IMR-90 (cell line): ENCODE results near the gene DYSF. TPM values are rescaled to one million over a fixed set of nuclear protein-coding genes. Genes with fewer than 3 reads are reported as not detected.

Source experiments
- ATAC-seq: fragments of 200-7000 bp; cut with Tn5 transposase; 2 replicates; pipeline ENCODE4 v1.9.1; 2020; ENCODE audit warnings: low read depth, mild to moderate bottlenecking, moderate library complexity
- BruUV-seq: library from RNA; stranded (reverse); fragments of 400-500 nt; replicated peaks from 2 replicates; lab custom pipeline; 2021; lab: Mats Ljungman, UMichigan
- CTCF ChIA-PET: fragments of 300-600 bp; formaldehyde crosslinking; extraction: SDS; loops from one replicate; lab custom pipeline; 2021; ENCODE audit warnings: antibody characterized with exemption; lab: Yijun Ruan, JAX
- POLR2A ChIA-PET: fragments of 300-600 bp; sonication (Branson Sonifier 250); formaldehyde crosslinking; loops from one replicate; lab custom pipeline; 2022; ENCODE audit warnings: antibody characterized with exemption; ENCODE audit not compliant: unreplicated experiment; lab: Charles Lee
- DNase-seq: peaks from one replicate; pipeline ENCODE4 v3.0.0; 2013
- H2AFZ ChIP-seq: replicated peaks from 2 replicates; pipeline ENCODE3; 2013; ENCODE audit warnings: low read length, mild to moderate bottlenecking; ENCODE audit not compliant: poor library complexity
- H2AK5ac ChIP-seq: 2 replicates; pipeline ENCODE4 v1.6.1; 2013; ENCODE audit warnings: low read depth, low read length, inconsistent platforms
- H2AK9ac ChIP-seq: replicated peaks from 2 replicates; pipeline ENCODE3; 2013; ENCODE audit warnings: mild to moderate bottlenecking, low read depth, low read length, moderate library complexity; ENCODE audit not compliant: poor library complexity
- H2BK120ac ChIP-seq: 2 replicates; pipeline ENCODE4 v1.6.1; 2013; ENCODE audit warnings: low read depth, low read length, inconsistent platforms
- H2BK15ac ChIP-seq: 3 replicates; pipeline ENCODE4 v1.6.1; 2013; ENCODE audit warnings: low read depth, low read length, inconsistent platforms
- H2BK20ac ChIP-seq: 2 replicates; pipeline ENCODE4 v1.6.1; 2013; ENCODE audit warnings: low read depth, mild to moderate bottlenecking, inconsistent platforms, low read length, moderate library complexity
- H2BK5ac ChIP-seq: 2 replicates; pipeline ENCODE4 v1.6.1; 2013; ENCODE audit warnings: mild to moderate bottlenecking, low read depth, low read length, inconsistent platforms; ENCODE audit not compliant: poor library complexity, severe bottlenecking
- H3K14ac ChIP-seq: replicated peaks from 2 replicates; pipeline ENCODE4 v1.6.1; 2013; ENCODE audit warnings: low read depth, low read length, inconsistent platforms
- H3K18ac ChIP-seq: 2 replicates; pipeline ENCODE4 v1.6.1; 2013; ENCODE audit warnings: low read depth, low read length, control low read depth
- H3K23ac ChIP-seq: 2 replicates; pipeline ENCODE4 v1.6.1; 2013; ENCODE audit warnings: low read depth, low read length, inconsistent platforms
- H3K27ac ChIP-seq: 2 replicates; pipeline ENCODE4 v1.5.1; 2013; ENCODE audit warnings: mild to moderate bottlenecking, control low read depth, low read length; ENCODE audit not compliant: insufficient read depth
- H3K27me3 ChIP-seq: 2 replicates; pipeline ENCODE4 v1.6.1; 2013; ENCODE audit warnings: low read length; ENCODE audit not compliant: control insufficient read depth, insufficient read depth
- H3K36me3 ChIP-seq: 2 replicates; pipeline ENCODE4 v1.6.1; 2013; ENCODE audit warnings: low read length, mixed read lengths; ENCODE audit not compliant: control insufficient read depth, insufficient read depth
- H3K4ac ChIP-seq: 2 replicates; pipeline ENCODE4 v1.6.1; 2013; ENCODE audit warnings: low read depth, low read length, inconsistent platforms
- H3K4me1 ChIP-seq: 2 replicates; pipeline ENCODE4 v1.6.1; 2013; ENCODE audit warnings: low read length, mixed read lengths; ENCODE audit not compliant: control insufficient read depth, insufficient read depth
- H3K4me2 ChIP-seq: 2 replicates; pipeline ENCODE4 v1.6.1; 2013; ENCODE audit warnings: low read depth, mild to moderate bottlenecking, control low read depth, low read length, moderate library complexity
- H3K4me3 ChIP-seq: 2 replicates; pipeline ENCODE4 v1.5.1; 2013; ENCODE audit warnings: low read depth, mild to moderate bottlenecking, control low read depth, low read length, moderate library complexity; ENCODE audit not compliant: insufficient read depth
- H3K56ac ChIP-seq: 2 replicates; pipeline ENCODE4 v1.6.1; 2013; ENCODE audit warnings: low read length, inconsistent platforms; ENCODE audit not compliant: insufficient read depth; ENCODE audit errors: extremely low read depth
- H3K79me1 ChIP-seq, 2 experiments: 2 replicates each; pipeline ENCODE4 v1.6.1; 2013; ENCODE audit warnings: low read length in 2 of 2, inconsistent platforms in 1 of 2, low read depth in 1 of 2
- H3K9ac ChIP-seq: 2 replicates; pipeline ENCODE4 v1.6.1; 2013; ENCODE audit warnings: low read depth, low read length, control low read depth
- H3K9me1 ChIP-seq: 2 replicates; pipeline ENCODE4 v1.6.1; 2013; ENCODE audit warnings: low read length, inconsistent platforms; ENCODE audit not compliant: insufficient read depth
- H3K9me3 ChIP-seq: 2 replicates; pipeline ENCODE4 v1.6.1; 2013; ENCODE audit warnings: low read length; ENCODE audit not compliant: control insufficient read depth, insufficient read depth
- H4K20me1 ChIP-seq: 2 replicates; pipeline ENCODE4 v1.6.1; 2013; ENCODE audit warnings: low read length, inconsistent platforms; ENCODE audit not compliant: insufficient read depth
- H4K5ac ChIP-seq: 2 replicates; pipeline ENCODE4 v1.6.1; 2013; ENCODE audit warnings: mild to moderate bottlenecking, low read depth, low read length, control low read depth
- H4K8ac ChIP-seq, 2 experiments: 2 replicates each; pipeline ENCODE4 v1.6.1; 2013; ENCODE audit warnings: low read depth in 2 of 2, low read length in 2 of 2, control low read depth in 1 of 2, inconsistent platforms in 1 of 2
- H4K91ac ChIP-seq: 2 replicates; pipeline ENCODE4 v1.6.1; 2013; ENCODE audit warnings: low read depth, low read length, inconsistent platforms; ENCODE audit not compliant: insufficient read depth
- RAD21 ChIP-seq: IDR thresholded peaks from 2 replicates; pipeline ENCODE4 v1.6.1; 2012; ENCODE audit warnings: low read length, improper control_type of control experiment
- WGBS, 2 experiments: methylation state at CpG; one replicate each; pipeline versions ENCODE4 v1.1.5 to v1.1.7; 2013; ENCODE audit warnings: missing lambda C conversion rate in 2 of 2; ENCODE audit not compliant: insufficient read length in 1 of 2; ENCODE audit errors: extremely low coverage in 2 of 2; 5-methylcytosine and 5-hydroxymethylcytosine counted together
- dilution Hi-C: fragments of 300-500 bp; cut with HindIII; formaldehyde crosslinking; loops from one replicate; pipeline ENCODE4 v1.14.3; 2018; ENCODE audit warnings: low sequenced_read_pairs; ENCODE audit not compliant: unreplicated experiment
- in situ Hi-C: fragments of 300-500 bp; cut with MboI; formaldehyde crosslinking; loops from 3 replicates; pipeline ENCODE4 v1.14.3; 2019; ENCODE audit warnings: low sequenced_read_pairs, inconsistent platforms, mixed read lengths
- intact Hi-C: fragments of 100-400 bp; cut with micrococcal nuclease; formaldehyde crosslinking; loops from 2 replicates; pipeline ENCODE4 v1.10.0; 2022
- polyA plus RNA-seq, 3 experiments: library from polyadenylated mRNA; depleted of rRNA; stranded (reverse); fragments of >200 nt; gene quantifications; 2 replicates each; pipeline ENCODE4 v1.2.3, GENCODE V29; 2012; ENCODE audit warnings: low replicate concordance in 1 of 3
- total RNA-seq: library from RNA; depleted of rRNA; stranded (reverse); fragments of >200 nt; gene quantifications from 2 replicates; pipeline ENCODE4 v1.2.3, GENCODE V29; 2012

Gene DYSF
- total and polyA plus RNA-seq, 2 of the 4 experiments (the other 2 are of a cell fraction): 0.09 to 0.18 TPM

DNA sequence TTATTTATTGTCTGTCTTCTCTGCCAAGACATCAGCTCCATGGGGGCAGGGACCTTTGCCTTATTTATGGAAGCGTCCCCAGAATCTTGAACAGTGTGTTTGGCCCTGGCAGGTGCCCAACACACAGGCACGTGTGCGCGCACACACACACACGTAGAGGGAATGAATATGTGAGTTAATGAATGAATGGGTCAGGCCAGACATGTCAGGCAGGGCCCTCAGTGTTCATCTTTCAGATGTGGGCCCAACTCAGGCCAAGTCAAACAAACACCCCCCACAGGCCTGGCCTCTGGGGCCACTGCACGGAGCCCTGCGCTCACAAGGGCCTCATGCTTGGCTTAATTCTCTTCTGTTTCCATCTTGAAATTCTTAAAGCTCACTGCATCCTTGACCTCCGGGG is 54.1 kb downstream of the DYSF start:
- intact Hi-C loops (no loop called here), in situ Hi-C loops (loop anchor here (10.0 kb wide), 1 partner anchor 353 kb away; no protein-coding TSS in a partner anchor), dilution Hi-C loops (no loop called here)
- Histone ChIP-seq H2AK9ac (no peak overlapping the region), H2BK15ac (no peak overlapping the region), H4K91ac (no peak overlapping the region), H2AFZ (no peak overlapping the region), H3K14ac (no peak overlapping the region), H3K9me1 (no peaks in the 10 kb centered on the region), H3K56ac (no peak overlapping the region), H4K8ac (no peak overlapping the region), H2BK120ac (no peak overlapping the region), H3K18ac (no peak overlapping the region), H3K4me1 (no peaks in the 10 kb centered on the region), H3K79me1 (no peaks in the 10 kb centered on the region), H3K36me3 (no peaks in the 10 kb centered on the region), H3K9ac (no peak overlapping the region), H2BK20ac (no peak overlapping the region), H3K4ac (no peak overlapping the region), H2BK5ac (no peak overlapping the region), H4K5ac (no peak overlapping the region), H4K20me1 (0 out of 2 replicates have a peak, but pooled peaks cover 4% of the 10 kb centered on the region), H2AK5ac (no peak overlapping the region), H3K4me2 (no peak overlapping the region), H3K4me3 (no peak overlapping the region), H3K27ac (no peak overlapping the region), H3K9me3 (no peaks in the 10 kb centered on the region), H3K23ac (no peak overlapping the region), H3K27me3 (peaks cover 16% of the 10 kb centered on the region)
- no TSS peak for BruUV-seq
- ChIA-PET CTCF (interaction anchor here (2.2 to 5.5 kb wide), 2 partner anchors 47 to 208 kb away, joined by 8 to 69 read pairs; no protein-coding TSS in a partner anchor), POLR2A (no interaction called here)
- WGBS, 2 experiments: 83% methylated on average over 2 of the region's 8 CpGs; no CpG with 5 or more reads in 1 of the 2 experiments
- DNase-seq (no peak), ATAC-seq (no peak)
- no peak for TF ChIP-seq RAD21
